K562 (cell line): ENCODE measurements around the gene COPB2.

ENCODE experiments used
- CBX2 ChIP-seq: fragments of 200-600 bp; sonication (generic); IDR thresholded peaks from one replicate; pipeline ENCODE4 v1.6.1; 2012; ENCODE audit warnings: mild to moderate bottlenecking, low read length, inconsistent platforms; ENCODE audit not compliant: insufficient read depth, poor library complexity, severe bottlenecking
- CHD7 ChIP-seq: fragments of 200-600 bp; sonication (generic); IDR thresholded peaks from one replicate; pipeline ENCODE4 v1.6.1; 2012; ENCODE audit warnings: mild to moderate bottlenecking, low read depth, low read length, inconsistent platforms
- CSDE1 ChIP-seq, 2 experiments: fragments of 450-650 bp; IDR thresholded peaks; 2 replicates each; pipeline ENCODE4 v1.6.1; 2016; ENCODE audit warnings: mild to moderate bottlenecking in 1 of 2
- FOS ChIP-seq: IDR thresholded peaks from 3 replicates; pipeline ENCODE4 v1.6.1; 2011; ENCODE audit not compliant: insufficient read length; ENCODE audit errors: extremely low read depth
- HDAC2 ChIP-seq: fragments of 450-650 bp; IDR thresholded peaks from 2 replicates; pipeline ENCODE4 v1.6.1; 2016; ENCODE audit warnings: mild to moderate bottlenecking
- KAT7 ChIP-seq: sonication (generic); formaldehyde crosslinking; IDR thresholded peaks from 2 replicates; pipeline ENCODE4 v1.8.0; 2022; ENCODE audit warnings: missing genetic modification reagents, mild to moderate bottlenecking, borderline replicate concordance
- NFIC ChIP-seq: fragments of 450-650 bp; IDR thresholded peaks from 2 replicates; pipeline ENCODE4 v1.6.1; 2017; ENCODE audit warnings: mild to moderate bottlenecking, inconsistent platforms
- POLR2A ChIP-seq: fragments of 450-650 bp; conservative IDR thresholded peaks from 2 replicates; pipeline ENCODE4 v1.6.1; 2016
- SMARCA5 ChIP-seq: fragments of 450-650 bp; IDR thresholded peaks from 2 replicates; pipeline ENCODE4 v1.6.1; 2016
- YY1 ChIP-seq, 3 experiments: IDR thresholded peaks; 2 replicates each; pipeline ENCODE4 v1.6.1; 2011; ENCODE audit warnings: low read length in 2 of 3, mild to moderate bottlenecking in 2 of 3, moderate library complexity in 2 of 3, borderline replicate concordance in 1 of 3, control low read depth in 1 of 3, low read depth in 1 of 3; ENCODE audit not compliant: insufficient read depth in 3 of 3, insufficient replicate concordance in 2 of 3, control insufficient read depth in 1 of 3, insufficient read length in 1 of 3; ENCODE audit errors: extremely low read depth in 1 of 3
- ZBTB11 ChIP-seq, 3 experiments: fragments of 200-800 bp in 1 of 3; fragments of 250-450 bp in 1 of 3; fragments of 450-650 bp in 1 of 3; sonication (Bioruptor Pico) in 1 of 3; sonication (Bioruptor generic) in 1 of 3; formaldehyde crosslinking in 1 of 3; IDR thresholded peaks; 2 replicates each; pipeline versions ENCODE4 v1.6.1 to v1.8.0; 2016 to 2022; ENCODE audit warnings: mild to moderate bottlenecking in 2 of 3, missing genetic modification characterization in 2 of 3, missing compliant biosample characterization in 1 of 3, moderate library complexity in 1 of 3
- ZFP91 ChIP-seq: sonication (generic); formaldehyde crosslinking; IDR thresholded peaks from 2 replicates; pipeline ENCODE4 v1.8.0; 2022; ENCODE audit warnings: mild to moderate bottlenecking, missing genetic modification reagents

- no peak for TF ChIP-seq CSDE1 (IDR thresholded peaks at IDR 0.05)
- no peak for TF ChIP-seq ZBTB11 (CRISPR knock-in tag; IDR thresholded peaks at IDR 0.05)
- no peak for TF ChIP-seq SMARCA5
- no peak for TF ChIP-seq CBX2
- no peak for TF ChIP-seq POLR2A
- no peak for TF ChIP-seq ZFP91
- no peak for TF ChIP-seq YY1 (IDR thresholded peaks at IDR 0.05; ENCODE audit: borderline replicate concordance in 1 of 3, control insufficient read depth in 1 of 3, extremely low read depth in 1 of 3, insufficient read depth in 3 of 3, insufficient read length in 1 of 3, insufficient replicate concordance in 2 of 3, low read depth in 1 of 3, low read length in 2 of 3)
- no peak for TF ChIP-seq FOS
- TF ChIP-seq CHD7: no peak
- no peak for TF ChIP-seq NFIC
- TF ChIP-seq KAT7 (CRISPR knock-in tag): no peak
- no peak for TF ChIP-seq HDAC2
Observed at GRCh38 chr3:139361276-139361675, 28.2 kb downstream of the COPB2 start.
